Epithelial cell of prostate (primary cell): ENCODE data around the gene KLF7.
A peak's percentile ranks its signal among the peaks of the same experiment; 100 is the strongest.

ENCODE experiments used
- DNase-seq: peaks from one replicate; pipeline ENCODE4 v3.0.0-alpha.2; 2011; ENCODE audit warnings: low read depth, low spot score
- H3K27ac ChIP-seq: fragments of 450-650 bp; 2 replicates; pipeline ENCODE4 v1.5.1; 2017; ENCODE audit warnings: mild to moderate bottlenecking

KLF7 gene

GRCh38 chr2:207073801-207074678, 91.7 kb downstream of the KLF7 start:
- DNase-seq, result no peak
- peak overlapping the region; percentile 26 for H3K27ac ChIP-seq

- peak overlapping the region; percentile 26 for H3K27ac ChIP-seq
- no peak for DNase-seq
Measured at GRCh38 chr2:207073412-207073800, 92.3 kb downstream of the KLF7 start.

GRCh38 chr2:207072571-207072970, 93.2 kb downstream of the KLF7 start:
- DNase-seq, result no peak
- no peak overlapping the region for H3K27ac ChIP-seq

GRCh38 chr2:207071820-207072219, 93.9 kb downstream of the KLF7 start:
- DNase-seq, result no peak

GRCh38 chr2:207067473-207067872, 98.3 kb downstream of the KLF7 start:
- no peak for DNase-seq
- no peak overlapping the region for H3K27ac ChIP-seq

More at GRCh38 chr2:207071820-207072219, 93.9 kb downstream of the KLF7 start:
- no peak overlapping the region for H3K27ac ChIP-seq

- DNase-seq, result no peak
- H3K27ac ChIP-seq, result no peak overlapping the region
Measured at GRCh38 chr2:207066791-207067460, 98.8 kb downstream of the KLF7 start.

GRCh38 chr2:207066166-207066565, 99.6 kb downstream of the KLF7 start:
- no peak for DNase-seq
- H3K27ac ChIP-seq, result no peak overlapping the region

- H3K27ac ChIP-seq, result no peak overlapping the region
- no peak for DNase-seq
Measured at GRCh38 chr2:207064128-207064690, 101.5 kb downstream of the KLF7 start.

- DNase-seq, result no peak
- peak overlapping the region; percentile 16 for H3K27ac ChIP-seq
Measured at GRCh38 chr2:207061181-207061580, 104.6 kb downstream of the KLF7 start.

- no peak overlapping the region for H3K27ac ChIP-seq
- DNase-seq, result no peak
Measured at GRCh38 chr2:207055257-207055656, 110.5 kb downstream of the KLF7 start.

- no peak for DNase-seq
- H3K27ac ChIP-seq, result no peak overlapping the region
Measured at GRCh38 chr2:207054521-207054920, 111.2 kb downstream of the KLF7 start.

GRCh38 chr2:207051385-207051965, 114.3 kb downstream of the KLF7 start:
- H3K27ac ChIP-seq, result no peak overlapping the region
- no peak for DNase-seq

- H3K27ac ChIP-seq, result no peak overlapping the region
Measured at GRCh38 chr2:207049122-207049521, 116.6 kb downstream of the KLF7 start.

GRCh38 chr2:207048416-207048815, 117.3 kb downstream of the KLF7 start:
- no peak for DNase-seq

More at GRCh38 chr2:207049122-207049521, 116.6 kb downstream of the KLF7 start:
- DNase-seq, result no peak

GRCh38 chr2:207046724-207047123, 119.0 kb downstream of the KLF7 start:
- H3K27ac ChIP-seq, result no peak overlapping the region
- DNase-seq, result no peak

More at GRCh38 chr2:207048416-207048815, 117.3 kb downstream of the KLF7 start:
- H3K27ac ChIP-seq, result no peak overlapping the region

- no peak overlapping the region for H3K27ac ChIP-seq
- DNase-seq, result no peak
Measured at GRCh38 chr2:207045531-207045930, 120.2 kb downstream of the KLF7 start.

- H3K27ac ChIP-seq, result no peak overlapping the region
Measured at GRCh38 chr2:207044379-207045362, 121.1 kb downstream of the KLF7 start.

GRCh38 chr2:207042841-207043240, 122.9 kb downstream of the KLF7 start:
- no peak for DNase-seq
- no peak overlapping the region for H3K27ac ChIP-seq

More at GRCh38 chr2:207044379-207045362, 121.1 kb downstream of the KLF7 start:
- no peak for DNase-seq

- H3K27ac ChIP-seq, result no peak overlapping the region
- DNase-seq, result no peak
Measured at GRCh38 chr2:207041786-207042554, 123.8 kb downstream of the KLF7 start.
